A549 treated with Hydrocortisone at 1 μM for 4 hours (cell line): ENCODE results near the gene GATA1. TPM values are rescaled to one million over a fixed set of nuclear protein-coding genes. Genes with fewer than 3 reads are reported as not detected.

Source experiments
- total RNA-seq: library from RNA; stranded (reverse); fragments of 200-300 nt; extraction: Qiagen RNA extraction; gene quantifications from 5 replicates; pipeline ENCODE4 v1.2.3, GENCODE V29; 2022

GATA1 gene
- not detected in 5 replicates for total RNA-seq

DNA sequence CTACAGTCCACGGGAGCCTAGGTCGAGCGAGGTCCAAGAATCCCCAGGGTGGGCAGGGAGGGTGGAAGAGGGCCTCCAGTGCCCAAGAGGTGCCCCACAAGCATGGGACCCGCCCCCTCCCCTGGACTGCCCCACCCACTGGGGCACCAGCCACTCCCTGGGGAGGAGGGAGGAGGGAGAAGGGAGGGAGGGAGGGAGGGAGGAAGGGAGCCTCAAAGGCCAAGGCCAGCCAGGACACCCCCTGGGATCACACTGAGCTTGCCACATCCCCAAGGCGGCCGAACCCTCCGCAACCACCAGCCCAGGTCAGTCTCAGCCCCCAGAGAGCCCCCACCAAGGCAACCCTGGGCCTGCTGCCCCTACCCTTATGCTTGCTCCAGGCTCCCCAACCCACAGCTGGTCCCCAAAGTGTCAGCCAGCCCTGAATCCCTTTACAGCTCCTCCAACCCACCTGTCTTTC, at the start of gene GATA1:
GATA1 (plus strand) TSS at position 250 of the 460 bp plus-strand sequence. CDS start 4,520 bp downstream, outside the sequence.

GRCh38 chrX:48761674-48762471, 24.5 kb upstream of the GATA1 start, which contains the start of gene GLOD5:
GLOD5 (plus strand) TSS chrX:48761747; CDS start chrX:48761791, 44 bp downstream.

DNA sequence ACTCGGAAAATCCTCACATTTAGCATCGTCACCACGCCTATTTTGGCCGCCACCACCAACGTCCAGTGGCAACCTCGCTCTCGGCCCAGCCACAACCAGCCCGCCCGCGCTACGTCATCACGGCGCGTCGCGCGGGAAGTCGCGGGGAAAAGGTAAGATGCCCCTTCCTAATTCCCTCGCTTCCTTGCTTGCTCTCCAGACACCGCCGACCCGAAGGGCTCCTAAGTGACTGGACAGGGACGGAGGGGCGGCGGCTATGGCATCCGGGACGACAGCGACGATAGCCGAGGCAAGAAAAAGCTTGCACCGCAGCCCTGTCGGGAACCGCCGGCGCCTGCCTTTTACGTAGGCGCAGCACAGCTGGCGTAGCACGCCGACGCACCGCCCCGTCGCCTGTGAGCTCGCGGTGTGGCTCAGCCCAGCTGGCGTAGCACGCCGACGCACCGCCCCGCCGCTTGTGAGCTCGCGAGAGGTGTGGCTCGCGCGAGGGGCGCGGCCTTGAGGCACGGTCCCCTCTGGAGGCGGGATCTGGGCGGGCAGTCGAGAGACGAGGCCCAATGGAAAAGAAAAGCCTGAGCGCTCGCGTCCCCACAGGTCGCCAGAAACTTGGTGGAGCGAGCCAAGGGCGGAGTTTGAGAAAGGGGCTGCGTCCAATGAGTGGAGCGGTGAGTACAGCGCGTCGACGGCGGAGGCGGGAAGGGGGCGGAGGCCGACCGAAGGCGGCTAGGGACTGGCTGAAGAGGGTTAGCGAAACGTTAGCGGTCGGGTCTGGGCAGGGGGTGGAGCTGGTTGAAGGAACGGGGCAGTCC, 15.1 kb downstream of the GATA1 start, which contains the start of gene HDAC6:
HDAC6 (plus strand) TSS at position 788 of the 809 bp plus-strand sequence. CDS start 626 bp downstream, outside the sequence.

GRCh38 chrX:48826135-48826875, 39.9 kb downstream of the GATA1 start, which contains the start of gene ERAS:
ERAS (plus strand) TSS chrX:48826513; CDS start chrX:48829124, 2,611 bp downstream.

DNA sequence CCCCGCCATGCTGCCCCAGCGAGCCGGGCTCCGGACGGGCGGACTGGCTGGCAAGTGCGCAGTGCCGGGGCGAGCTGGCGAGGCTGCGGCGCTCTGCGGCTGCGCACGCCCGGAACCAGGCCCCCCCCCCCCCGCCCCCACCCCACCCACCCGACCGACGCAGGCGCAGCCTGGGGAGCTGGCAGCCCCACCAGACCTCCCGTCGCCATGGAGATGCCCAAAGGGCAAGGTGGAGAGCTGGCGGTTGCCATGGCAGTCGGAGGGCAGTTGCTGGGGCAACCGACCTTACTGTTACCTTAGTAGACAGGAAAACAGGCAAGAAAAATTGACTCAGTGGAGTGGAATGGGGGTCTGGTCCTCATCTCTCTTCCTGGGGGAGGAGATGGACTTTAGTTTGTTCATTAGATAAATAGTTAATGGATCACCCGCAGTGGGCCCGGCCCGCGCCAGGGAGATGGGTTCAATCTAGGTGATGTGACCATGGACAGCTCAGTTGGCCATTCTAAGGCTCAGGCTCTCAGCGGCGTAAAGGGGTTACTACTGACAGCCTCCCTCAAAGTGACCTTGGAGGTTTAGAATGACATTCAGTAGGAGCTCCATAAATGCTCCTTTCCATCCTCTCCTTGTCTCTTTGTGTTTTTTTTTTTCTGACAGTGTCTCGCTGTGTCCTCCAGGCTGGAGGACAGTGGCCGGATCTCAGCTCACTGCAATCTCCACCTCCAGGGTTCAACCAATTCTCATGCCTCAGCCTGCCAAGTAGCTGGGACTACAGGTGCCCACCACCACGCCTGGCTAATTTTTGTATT, 49.3 kb downstream of the GATA1 start, which contains the start of gene PCSK1N:
PCSK1N (minus strand) TSS at position 87 of the 806 bp plus-strand sequence; CDS start at position 9, 78 bp downstream.

Other genes starting within 250 kb of the GATA1 start
- 10.0 to 16.4 TPM (median 12.6 TPM) in 5 replicates for gene TBC1D25, start 246.9 kb upstream of the GATA1 start, total RNA-seq
- gene RBM3, start 212.1 kb upstream of the GATA1 start, total RNA-seq, result 345 to 656 TPM (median 367 TPM) in 5 replicates
- gene WDR13, start 189.1 kb upstream of the GATA1 start, total RNA-seq, result 58.8 to 99.9 TPM (median 84.2 TPM) in 5 replicates
- gene WAS, start 102.8 kb upstream of the GATA1 start, total RNA-seq, result 0.20 to 0.61 TPM (median 0.28 TPM) in 5 replicates
- gene SUV39H1, start 89.9 kb upstream of the GATA1 start, total RNA-seq, result 21.9 to 24.0 TPM (median 22.9 TPM) in 5 replicates
- not detected in 5 replicates for gene GLOD5, start 24.8 kb upstream of the GATA1 start, total RNA-seq
- gene HDAC6, start 15.5 kb downstream of the GATA1 start, total RNA-seq, result 25.3 to 30.4 TPM (median 28.9 TPM) in 5 replicates
- 0.07 to 0.10 TPM in 2 of 5 replicates, not detected in the others for gene ERAS, start 39.9 kb downstream of the GATA1 start, total RNA-seq
- 12.9 to 50.9 TPM (median 44.9 TPM) in 5 replicates for gene PCSK1N, start 49.0 kb downstream of the GATA1 start, total RNA-seq
- gene TIMM17B, start 111.2 kb downstream of the GATA1 start, total RNA-seq, result 85.6 to 110 TPM (median 100 TPM) in 5 replicates
- gene PQBP1, start 111.3 kb downstream of the GATA1 start, total RNA-seq, result 86.1 to 104 TPM (median 88.5 TPM) in 5 replicates
- 55.6 to 63.4 TPM (median 62.4 TPM) in 5 replicates for gene SLC35A2, start 125.1 kb downstream of the GATA1 start, total RNA-seq
- gene PIM2, start 132.4 kb downstream of the GATA1 start, total RNA-seq, result 8.7 to 9.6 TPM (median 9.0 TPM) in 5 replicates
- gene OTUD5, start 171.0 kb downstream of the GATA1 start, total RNA-seq, result 59.0 to 65.6 TPM (median 62.0 TPM) in 5 replicates
- 0.88 to 1.3 TPM (median 0.92 TPM) in 5 replicates for gene KCND1, start 185.3 kb downstream of the GATA1 start, total RNA-seq
- 17.3 to 21.8 TPM (median 18.1 TPM) in 5 replicates for gene GRIPAP1, start 215.7 kb downstream of the GATA1 start, total RNA-seq